Liver (tissue), 9 donors: ENCODE measurements around the gene CACNA1C. TPM values are rescaled to one million over a fixed set of nuclear protein-coding genes. Genes with fewer than 3 reads are reported as not detected.

Experiments used
- DNase-seq: peaks from one replicate; pipeline ENCODE4 v3.0.0-alpha.2; 2017; ENCODE audit warnings: low spot score
- H3K27ac ChIP-seq, 2 donors: one replicate each; pipeline ENCODE4 v1.7.0; 2013; ENCODE audit warnings: inconsistent platforms in 2 of 2, low read length in 2 of 2, control low read depth in 1 of 2, low read depth in 1 of 2, mild to moderate bottlenecking in 1 of 2
- H3K27me3 ChIP-seq, 4 donors: one replicate each; pipeline versions ENCODE4 v1.6.1 to v1.7.0; 2013; ENCODE audit warnings: low read length in 3 of 4, inconsistent platforms in 1 of 4, mild to moderate bottlenecking in 1 of 4, moderate library complexity in 1 of 4; ENCODE audit not compliant: control insufficient read depth in 4 of 4, insufficient read depth in 4 of 4
- H3K36me3 ChIP-seq, 4 donors: one replicate each; pipeline versions ENCODE4 v1.6.1 to v1.7.0; 2013; ENCODE audit warnings: low read length in 3 of 4, mild to moderate bottlenecking in 3 of 4, low read depth in 1 of 4, moderate library complexity in 1 of 4; ENCODE audit not compliant: control insufficient read depth in 4 of 4, insufficient read depth in 3 of 4
- H3K4me1 ChIP-seq, 4 donors: one replicate each; pipeline versions ENCODE4 v1.6.1 to v1.7.0; 2013; ENCODE audit warnings: low read length in 3 of 4, mild to moderate bottlenecking in 3 of 4, moderate library complexity in 1 of 4; ENCODE audit not compliant: control insufficient read depth in 4 of 4, insufficient read depth in 4 of 4
- H3K4me3 ChIP-seq, 3 donors: one replicate each; pipeline versions ENCODE4 v1.6.1 to v1.7.0; 2013; ENCODE audit warnings: low read length in 3 of 3, control low read depth in 1 of 3, low read depth in 1 of 3, mild to moderate bottlenecking in 1 of 3
- H3K9ac ChIP-seq, 2 donors: one replicate each; pipeline ENCODE4 v1.7.0; 2013; ENCODE audit warnings: low read length in 2 of 2, mild to moderate bottlenecking in 2 of 2, moderate library complexity in 2 of 2, control low read depth in 1 of 2, low read depth in 1 of 2
- H3K9me3 ChIP-seq, 4 donors: one replicate each; pipeline versions ENCODE4 v1.6.1 to v1.7.0; 2013; ENCODE audit warnings: low read length in 3 of 4; ENCODE audit not compliant: control insufficient read depth in 4 of 4
- ATF3 ChIP-seq: IDR thresholded peaks from 2 replicates; pipeline ENCODE4 v1.6.1; 2016; ENCODE audit warnings: antibody characterized with exemption
- CTCF ChIP-seq: fragments of 150-350 bp; IDR thresholded peaks from 2 replicates; pipeline ENCODE4 v1.5.1; 2017; ENCODE audit warnings: improper control_type of control experiment, low read depth, low read length; ENCODE audit not compliant: missing input control
- EGR1 ChIP-seq, 2 donors: IDR thresholded peaks; 2 replicates each; pipeline ENCODE4 v1.6.1; 2016 to 2018; ENCODE audit warnings: antibody characterized with exemption in 2 of 2, low read depth in 2 of 2
- FOXA1 ChIP-seq: IDR thresholded peaks from 2 replicates; pipeline ENCODE4 v1.6.1; 2016; ENCODE audit warnings: antibody characterized with exemption
- FOXA2 ChIP-seq: IDR thresholded peaks from 2 replicates; pipeline ENCODE4 v1.6.1; 2016; ENCODE audit warnings: antibody characterized with exemption
- GABPA ChIP-seq, 2 donors: IDR thresholded peaks in 1 of 2; conservative IDR thresholded peaks in 1 of 2; 2 replicates each; pipeline ENCODE4 v1.6.1; 2016; ENCODE audit warnings: antibody characterized with exemption in 2 of 2, mild to moderate bottlenecking in 1 of 2, moderate library complexity in 1 of 2
- HNF4A ChIP-seq, 2 donors: conservative IDR thresholded peaks; 2 replicates each; pipeline ENCODE4 v1.6.1; 2016; ENCODE audit warnings: antibody characterized with exemption in 2 of 2, mild to moderate bottlenecking in 2 of 2
- HNF4G ChIP-seq: IDR thresholded peaks from 2 replicates; pipeline ENCODE4 v1.6.1; 2016; ENCODE audit warnings: antibody characterized with exemption
- JUND ChIP-seq, 2 donors: IDR thresholded peaks; 2 replicates each; pipeline ENCODE4 v1.6.1; 2016; ENCODE audit warnings: antibody characterized with exemption in 2 of 2
- MAX ChIP-seq: IDR thresholded peaks from 2 replicates; pipeline ENCODE4 v1.6.1; 2016; ENCODE audit warnings: antibody characterized with exemption
- NR2F2 ChIP-seq: IDR thresholded peaks from 2 replicates; pipeline ENCODE4 v1.6.1; 2016; ENCODE audit warnings: antibody characterized with exemption
- RAD21 ChIP-seq, 2 donors: IDR thresholded peaks; 2 replicates each; pipeline ENCODE4 v1.6.1; 2016; ENCODE audit warnings: antibody characterized with exemption in 2 of 2, mild to moderate bottlenecking in 2 of 2
- REST ChIP-seq: IDR thresholded peaks from 2 replicates; pipeline ENCODE4 v1.6.1; 2016; ENCODE audit warnings: antibody characterized with exemption, mild to moderate bottlenecking
- RXRA ChIP-seq, 2 donors: IDR thresholded peaks; 2 replicates each; pipeline ENCODE4 v1.6.1; 2017 to 2018; ENCODE audit warnings: antibody characterized with exemption in 2 of 2, mild to moderate bottlenecking in 1 of 2
- SP1 ChIP-seq: IDR thresholded peaks from 2 replicates; pipeline ENCODE4 v1.6.1; 2018; ENCODE audit warnings: antibody characterized with exemption, mild to moderate bottlenecking
- TAF1 ChIP-seq: conservative IDR thresholded peaks from 2 replicates; pipeline ENCODE4 v1.6.1; 2016; ENCODE audit warnings: antibody characterized with exemption, mild to moderate bottlenecking
- YY1 ChIP-seq: IDR thresholded peaks from 2 replicates; pipeline ENCODE4 v1.6.1; 2016; ENCODE audit warnings: antibody characterized with exemption, mild to moderate bottlenecking
- ZBTB33 ChIP-seq: IDR thresholded peaks from 2 replicates; pipeline ENCODE4 v1.6.1; 2016; ENCODE audit warnings: antibody characterized with exemption
- WGBS: extraction: QIAGEN DNeasy Blood & Tissue Kit; methylation state at CpG from one replicate; pipeline ENCODE4 v1.1.7; 2013; 5-methylcytosine and 5-hydroxymethylcytosine counted together
- polyA plus RNA-seq, 2 donors: library from polyadenylated mRNA; stranded (reverse) in 1 of 2; unstranded in 1 of 2; fragments of 200-250 nt in 1 of 2; fragments of >200 nt in 1 of 2; fragmentation: Nextera tagmentation in 1 of 2; extraction: Ambion mirVana in 1 of 2; gene quantifications; one replicate each; pipeline versions ENCODE4 v1.2.1 to v1.2.3, GENCODE V29; 2013 to 2015
- total RNA-seq, 2 donors: library from RNA; depleted of rRNA; stranded (reverse); fragments of >200 nt; gene quantifications; one replicate each; pipeline ENCODE4 v1.2.3, GENCODE V29; 2014
- donor health status: healthy.
- donor health status: healthy.
- donor health status: healthy.
- donor health status: healthy.
- donor health status: healthy.

Gene CACNA1C
- total and polyA plus RNA-seq, 4 donors = 0.23 to 1.9 (median 0.41) TPM

GRCh38 chr12:2580821-2581220 is 528.0 kb downstream of the CACNA1C start:
- Histone ChIP-seq H3K4me1 (peaks cover 0 to 3% (median 1%) of the 10 kb centered on the region in 4 donors), H3K36me3 (no peaks in the 10 kb centered on the region), H3K27ac (no peak overlapping the region), H3K27me3 (no peaks in the 10 kb centered on the region), H3K4me3 (no peak overlapping the region), H3K9ac (no peak overlapping the region), H3K9me3 (no peaks in the 10 kb centered on the region)
- WGBS = 42% methylated on average over 3 of the region's 3 CpGs
- no peak for DNase-seq
- no peak for TF ChIP-seq SP1
- TF ChIP-seq REST = no peak
- TF ChIP-seq HNF4G = no peak
- no peak for TF ChIP-seq GABPA (IDR thresholded peaks at IDR 0.05 in 1 of 2, conservative IDR thresholded peaks at IDR 0.05 in 1 of 2)
- TF ChIP-seq MAX = no peak
- no peak for TF ChIP-seq TAF1
- no peak for TF ChIP-seq YY1
- TF ChIP-seq EGR1 (IDR thresholded peaks at IDR 0.05; ENCODE audit: low read depth in 2 of 2) = no peak
- TF ChIP-seq ATF3 = no peak

GRCh38 chr12:2581293-2582045 is 528.7 kb downstream of the CACNA1C start:
- no peaks in the 10 kb centered on the region for H3K36me3 ChIP-seq
- TF ChIP-seq HNF4A (conservative IDR thresholded peaks at IDR 0.05) (no peak), GABPA (IDR thresholded peaks at IDR 0.05 in 1 of 2, conservative IDR thresholded peaks at IDR 0.05 in 1 of 2) (no peak), RXRA (IDR thresholded peaks at IDR 0.05) (no peak), RAD21 (IDR thresholded peaks at IDR 0.05) (no peak), ATF3 (no peak), HNF4G (no peak), TAF1 (no peak), SP1 (no peak), NR2F2 (no peak)
- WGBS = 79% methylated on average over 15 of the region's 15 CpGs
- H3K4me1 ChIP-seq = peaks cover 0 to 3% (median 1%) of the 10 kb centered on the region in 4 donors
- no peak overlapping the region for H3K27ac ChIP-seq
- no peaks in the 10 kb centered on the region for H3K27me3 ChIP-seq
- DNase-seq = no peak
- H3K9me3 ChIP-seq = no peaks in the 10 kb centered on the region
- H3K4me3 ChIP-seq = no peak overlapping the region
- H3K9ac ChIP-seq = no peak overlapping the region

GRCh38 chr12:2582631-2583030 is 529.8 kb downstream of the CACNA1C start:
- Histone ChIP-seq H3K4me3 (peak overlapping the region in 1 of 3 donors; percentile 11), H3K9me3 (no peaks in the 10 kb centered on the region), H3K36me3 (no peaks in the 10 kb centered on the region), H3K27me3 (no peaks in the 10 kb centered on the region), H3K4me1 (peaks cover 0 to 3% (median 1%) of the 10 kb centered on the region in 4 donors), H3K9ac (no peak overlapping the region), H3K27ac (no peak overlapping the region)
- DNase-seq = no peak
- 60% methylated on average over 9 of the region's 9 CpGs for WGBS
- TF ChIP-seq EGR1 (IDR thresholded peaks at IDR 0.05; ENCODE audit: low read depth in 2 of 2) (no peak), GABPA (IDR thresholded peaks at IDR 0.05 in 1 of 2, conservative IDR thresholded peaks at IDR 0.05 in 1 of 2) (no peak), RXRA (IDR thresholded peaks at IDR 0.05) (no peak), CTCF (no peak), ZBTB33 (no peak), FOXA1 (no peak), JUND (IDR thresholded peaks at IDR 0.05) (no peak), NR2F2 (no peak), YY1 (no peak), FOXA2 (no peak), MAX (no peak), HNF4G (no peak), TAF1 (no peak)
